Retinal pigment epithelial cell (primary cell): Measurements from ENCODE around the gene APOL2.

ENCODE experiments used
- DNase-seq: peaks from one replicate; pipeline ENCODE4 v3.0.0-alpha.2; 2010; ENCODE audit warnings: low read depth
- H3K4me3 ChIP-seq: 2 replicates; pipeline ENCODE4 v1.5.1; 2011; ENCODE audit warnings: mild to moderate bottlenecking, low read length, control low read depth, moderate library complexity
- CTCF ChIP-seq: conservative IDR thresholded peaks from 2 replicates; pipeline ENCODE4 v1.5.1; 2011; ENCODE audit warnings: low read depth, low read length, control low read depth, inconsistent platforms

The APOL2 gene

GRCh38 chr22:36239401-36240171 lies at the start of gene APOL2:
TSS of gene APOL2 (minus strand) at chr22:36239527. CDS start at chr22:36233162, 6,365 bp downstream.
- peak; percentile 79 for TF ChIP-seq CTCF
- peak; percentile 71 for DNase-seq
- peak within 1 kb of the TSS; percentile 64 for H3K4me3 ChIP-seq

GRCh38 chr22:36288571-36289405 lies 49.5 kb upstream of the APOL2 start:
- H3K4me3 ChIP-seq, result no peak overlapping the region
- DNase-seq, result no peak
- no peak for TF ChIP-seq CTCF

GRCh38 chr22:36287881-36288515 lies 48.7 kb upstream of the APOL2 start:
- no peak overlapping the region for H3K4me3 ChIP-seq
- no peak for TF ChIP-seq CTCF
- DNase-seq, result no peak

- no peak overlapping the region for H3K4me3 ChIP-seq
These were observed 47.0 kb upstream of the APOL2 start for GRCh38 chr22:36286096-36286957.

GRCh38 chr22:36285545-36285944 lies 46.2 kb upstream of the APOL2 start:
- no peak for DNase-seq
- H3K4me3 ChIP-seq, result no peak overlapping the region
- TF ChIP-seq CTCF, result no peak

More at GRCh38 chr22:36286096-36286957, 47.0 kb upstream of the APOL2 start:
- DNase-seq, result peak; percentile 17
- TF ChIP-seq CTCF, result peak; percentile 97

- no peak for TF ChIP-seq CTCF
- DNase-seq, result no peak
- no peak overlapping the region for H3K4me3 ChIP-seq
These were observed 45.7 kb upstream of the APOL2 start for GRCh38 chr22:36285017-36285416.
